ENCODE data around the gene SERINC3. TPM values are rescaled to one million over a fixed set of nuclear protein-coding genes. Genes with fewer than 3 reads are reported as not detected.
"Not testable (repeated sequence)": the region's sequence is repeated elsewhere in the genome, so short reads cannot be mapped to it uniquely, and the experiment has no call there.

The SERINC3 gene
- total RNA-seq, 3 donors from 2014 or later, result 91.1 to 254 (median 100) TPM

DNA sequence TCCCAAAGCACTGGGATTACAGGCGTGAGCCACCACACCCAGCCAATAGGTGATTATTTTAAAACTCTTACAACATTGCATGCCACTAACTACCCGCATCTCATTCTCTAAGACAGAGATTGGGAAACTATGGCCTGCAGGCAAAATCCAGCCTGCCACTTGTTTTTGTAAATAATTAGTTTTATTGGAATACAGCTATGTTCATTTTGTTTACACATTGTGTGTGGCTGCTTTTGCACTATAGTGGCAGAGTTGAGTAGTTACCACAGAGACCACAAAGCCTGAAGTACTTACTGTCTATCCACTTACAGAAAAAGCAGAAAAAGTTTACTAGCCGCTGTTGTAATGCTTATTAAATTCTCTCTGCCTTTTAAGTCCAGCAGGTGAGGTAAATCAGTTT lies 44.1 kb upstream of the SERINC3 start:
- no peak for TF ChIP-seq POLR2AphosphoS5 (IDR thresholded peaks at IDR 0.05)
- TF ChIP-seq POLR2A (IDR thresholded peaks at IDR 0.05), result no peak
- TF ChIP-seq, protein P1, sequence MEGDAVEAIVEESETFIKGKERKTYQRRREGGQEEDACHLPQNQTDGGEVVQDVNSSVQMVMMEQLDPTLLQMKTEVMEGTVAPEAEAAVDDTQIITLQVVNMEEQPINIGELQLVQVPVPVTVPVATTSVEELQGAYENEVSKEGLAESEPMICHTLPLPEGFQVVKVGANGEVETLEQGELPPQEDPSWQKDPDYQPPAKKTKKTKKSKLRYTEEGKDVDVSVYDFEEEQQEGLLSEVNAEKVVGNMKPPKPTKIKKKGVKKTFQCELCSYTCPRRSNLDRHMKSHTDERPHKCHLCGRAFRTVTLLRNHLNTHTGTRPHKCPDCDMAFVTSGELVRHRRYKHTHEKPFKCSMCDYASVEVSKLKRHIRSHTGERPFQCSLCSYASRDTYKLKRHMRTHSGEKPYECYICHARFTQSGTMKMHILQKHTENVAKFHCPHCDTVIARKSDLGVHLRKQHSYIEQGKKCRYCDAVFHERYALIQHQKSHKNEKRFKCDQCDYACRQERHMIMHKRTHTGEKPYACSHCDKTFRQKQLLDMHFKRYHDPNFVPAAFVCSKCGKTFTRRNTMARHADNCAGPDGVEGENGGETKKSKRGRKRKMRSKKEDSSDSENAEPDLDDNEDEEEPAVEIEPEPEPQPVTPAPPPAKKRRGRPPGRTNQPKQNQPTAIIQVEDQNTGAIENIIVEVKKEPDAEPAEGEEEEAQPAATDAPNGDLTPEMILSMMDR (IDR thresholded peaks at IDR 0.05), result no peak
- no peak for DNase-seq (ENCODE audit: low spot score in 2 of 2)
- H3K27ac ChIP-seq, result no peak overlapping the region
- no peaks in the 10 kb centered on the region for H3K4me1 ChIP-seq
- no peaks in the 10 kb centered on the region for H3K36me3 ChIP-seq
- H3K4me3 ChIP-seq, result no peak overlapping the region
- no peaks in the 10 kb centered on the region for H3K27me3 ChIP-seq
- intact Hi-C loops (cut with DNase I; ENCODE audit: low total_unique reads), result no loop called here
- H3K9me3 ChIP-seq, result no peaks in the 10 kb centered on the region

- intact Hi-C loops (cut with DNase I; ENCODE audit: low total_unique reads), result no loop called here
- Histone ChIP-seq H3K4me1 (no peaks in the 10 kb centered on the region), H3K27ac (no peak overlapping the region)
Measured at GRCh38 chr20:44561876-44562275, 40.0 kb upstream of the SERINC3 start.

GRCh38 chr20:44560818-44561217 lies 38.9 kb upstream of the SERINC3 start:
- H3K27me3 ChIP-seq; H3K4me1 ChIP-seq; intact Hi-C loops (cut with DNase I; ENCODE audit: low total_unique reads); DNase-seq (ENCODE audit: low spot score in 2 of 2); H3K9me3 ChIP-seq; H3K4me3 ChIP-seq; H3K36me3 ChIP-seq; H3K27ac ChIP-seq: not testable (repeated sequence)

More at GRCh38 chr20:44561876-44562275, 40.0 kb upstream of the SERINC3 start:
- TF ChIP-seq POLR2A (IDR thresholded peaks at IDR 0.05), result no peak
- TF ChIP-seq, protein P1 (IDR thresholded peaks at IDR 0.05), result no peak
- H3K36me3 ChIP-seq, result no peaks in the 10 kb centered on the region
- H3K4me3 ChIP-seq, result no peak overlapping the region
- no peak for DNase-seq (ENCODE audit: low spot score in 2 of 2)
- H3K9me3 ChIP-seq, result no peaks in the 10 kb centered on the region
- no peaks in the 10 kb centered on the region for H3K27me3 ChIP-seq

- no peaks in the 10 kb centered on the region for H3K4me1 ChIP-seq
- H3K27ac ChIP-seq, result no peak overlapping the region
- no peak for DNase-seq (ENCODE audit: low spot score in 2 of 2)
- no peak overlapping the region for H3K4me3 ChIP-seq
- no peaks in the 10 kb centered on the region for H3K27me3 ChIP-seq
- no peak for TF ChIP-seq POLR2A (IDR thresholded peaks at IDR 0.05)
- TF ChIP-seq POLR2AphosphoS5 (IDR thresholded peaks at IDR 0.05), result no peak
- no peaks in the 10 kb centered on the region for H3K36me3 ChIP-seq
- intact Hi-C loops (cut with DNase I; ENCODE audit: low total_unique reads), result no loop called here
- no peaks in the 10 kb centered on the region for H3K9me3 ChIP-seq
Measured at GRCh38 chr20:44560229-44560628, 38.4 kb upstream of the SERINC3 start.

DNA sequence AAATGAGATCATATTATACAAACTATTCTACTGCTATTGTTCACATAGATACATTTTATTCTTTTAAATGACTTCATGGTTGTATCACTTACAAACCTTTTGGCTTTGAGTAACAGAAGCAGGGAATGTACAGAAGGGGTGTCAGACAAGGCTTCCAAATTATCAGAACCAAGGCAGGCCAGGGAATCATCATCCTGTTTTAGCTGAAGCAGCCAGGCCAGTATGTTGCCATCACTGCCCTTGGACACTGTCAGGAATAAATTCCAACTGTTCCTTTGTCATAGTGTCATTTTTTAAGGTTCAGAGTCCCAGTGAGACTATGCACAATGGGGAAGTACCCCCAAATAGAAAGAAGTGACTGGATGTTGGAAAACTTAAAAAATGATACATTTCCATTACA lies 37.4 kb upstream of the SERINC3 start:
- no peak overlapping the region for H3K27ac ChIP-seq
- no peaks in the 10 kb centered on the region for H3K27me3 ChIP-seq
- H3K4me1 ChIP-seq, result no peaks in the 10 kb centered on the region
- no peak overlapping the region for H3K4me3 ChIP-seq
- no peaks in the 10 kb centered on the region for H3K9me3 ChIP-seq
- no peaks in the 10 kb centered on the region for H3K36me3 ChIP-seq
- intact Hi-C loops (cut with DNase I; ENCODE audit: low total_unique reads), result no loop called here
- no peak for DNase-seq (ENCODE audit: low spot score in 2 of 2)
- no peak for TF ChIP-seq POLR2A (IDR thresholded peaks at IDR 0.05)
- no peak for TF ChIP-seq POLR2AphosphoS5 (IDR thresholded peaks at IDR 0.05)

DNA sequence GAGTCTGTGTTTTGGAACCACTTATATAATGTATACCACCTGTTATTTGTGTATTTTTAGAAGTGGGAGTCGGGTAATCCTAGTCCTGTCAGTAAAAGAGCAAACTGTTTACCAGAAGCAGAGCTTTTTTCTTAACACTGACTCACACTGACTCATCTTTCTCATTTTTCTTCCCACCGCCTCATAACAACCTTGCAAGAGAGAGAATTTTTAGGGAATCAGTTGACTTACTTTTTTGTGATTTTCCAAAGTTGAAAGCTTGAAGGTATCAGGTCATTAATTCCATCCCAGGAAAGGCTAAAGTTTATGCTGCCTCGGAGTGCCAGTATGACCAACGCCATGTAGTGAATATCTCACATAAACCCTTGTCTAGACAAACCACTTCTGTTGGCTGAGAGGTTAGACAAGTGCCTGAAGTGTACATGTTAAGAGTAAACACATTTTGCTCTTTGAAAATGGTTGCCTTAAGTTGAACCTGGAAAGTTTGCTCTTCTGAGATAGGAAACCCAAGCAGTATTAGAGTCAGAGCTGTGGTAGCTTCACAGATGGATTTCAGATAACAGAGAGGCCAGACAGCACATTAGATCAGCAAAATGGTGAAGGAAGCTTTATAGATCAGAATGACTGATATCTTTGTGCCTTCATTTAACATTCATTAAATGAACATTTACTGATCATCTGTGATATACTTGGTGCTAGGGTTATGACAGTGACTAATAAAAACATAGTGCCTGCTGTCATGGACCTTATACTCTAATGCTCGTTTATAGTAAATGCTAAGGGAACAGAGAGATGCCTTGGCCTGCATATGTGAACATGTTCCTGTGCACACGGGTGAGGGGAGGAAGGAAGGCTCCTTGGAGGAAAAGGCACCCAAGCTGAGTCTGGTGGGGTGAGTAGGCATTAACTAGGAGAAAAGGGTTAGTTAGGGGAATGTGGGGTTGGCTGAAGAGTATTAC lies 31.4 kb upstream of the SERINC3 start:
- TF ChIP-seq POLR2A (IDR thresholded peaks at IDR 0.05) (no peak), POLR2AphosphoS5 (IDR thresholded peaks at IDR 0.05) (no peak)
- TF ChIP-seq, protein P1 (IDR thresholded peaks at IDR 0.05), result no peak
- intact Hi-C loops (cut with DNase I; ENCODE audit: low total_unique reads), result no loop called here
- H3K27ac ChIP-seq, result peak overlapping the region; percentile 52 to 83
- no peaks in the 10 kb centered on the region for H3K27me3 ChIP-seq
- DNase-seq (ENCODE audit: low spot score in 2 of 2), result no peak
- H3K9me3 ChIP-seq, result no peaks in the 10 kb centered on the region
- H3K36me3 ChIP-seq, result no peaks in the 10 kb centered on the region
- no peaks in the 10 kb centered on the region for H3K4me1 ChIP-seq
- H3K4me3 ChIP-seq, result no peak overlapping the region

Data from breast epithelium (tissue), 4 donors.